H9 (cell line): ENCODE results near the gene HNRNPH1. TPM values are rescaled to one million over a fixed set of nuclear protein-coding genes. Genes with fewer than 3 reads are reported as not detected.
A peak's percentile ranks its signal among the peaks of the same experiment; 100 is the strongest.

Source experiments
- DNase-seq: peaks from one replicate; pipeline ENCODE4 v3.0.0-alpha.2; 2017
- H2AFZ ChIP-seq: one replicate; pipeline ENCODE4 v1.6.1; 2013; ENCODE audit warnings: mild to moderate bottlenecking, low read length, control low read depth, moderate library complexity
- H2AK5ac ChIP-seq: 2 replicates; pipeline ENCODE4 v1.6.1; 2013; ENCODE audit warnings: low read length, control low read depth, mixed read lengths; ENCODE audit not compliant: insufficient read length
- H2BK120ac ChIP-seq: one replicate; pipeline ENCODE4 v1.6.1; 2013; ENCODE audit warnings: low read depth, mild to moderate bottlenecking, low read length, control low read depth, inconsistent platforms; ENCODE audit not compliant: poor library complexity, severe bottlenecking
- H2BK12ac ChIP-seq: 2 replicates; pipeline ENCODE4 v1.6.1; 2013; ENCODE audit warnings: low read length, control low read depth, mixed read lengths, low read depth; ENCODE audit not compliant: insufficient read length
- H2BK15ac ChIP-seq: 2 replicates; pipeline ENCODE4 v1.6.1; 2013; ENCODE audit warnings: low read depth, low read length, control low read depth
- H2BK20ac ChIP-seq: one replicate; pipeline ENCODE4 v1.6.1; 2013; ENCODE audit warnings: low read depth, mild to moderate bottlenecking, low read length, control low read depth, inconsistent platforms; ENCODE audit not compliant: poor library complexity, severe bottlenecking
- H2BK5ac ChIP-seq: 2 replicates; pipeline ENCODE4 v1.6.1; 2013; ENCODE audit warnings: low read length, control low read depth, mixed read lengths; ENCODE audit not compliant: insufficient read length
- H3K14ac ChIP-seq: 2 replicates; pipeline ENCODE4 v1.6.1; 2013; ENCODE audit warnings: low read length, control low read depth; ENCODE audit not compliant: insufficient read depth
- H3K18ac ChIP-seq: 2 replicates; pipeline ENCODE4 v1.6.1; 2013; ENCODE audit warnings: low read depth, mild to moderate bottlenecking, mixed read lengths, low read length, control low read depth; ENCODE audit not compliant: insufficient read length
- H3K23ac ChIP-seq: 2 replicates; pipeline ENCODE4 v1.6.1; 2013; ENCODE audit warnings: low read length, control low read depth, mixed read lengths, low read depth; ENCODE audit not compliant: insufficient read length
- H3K23me2 ChIP-seq: 2 replicates; pipeline ENCODE4 v1.6.1; 2013; ENCODE audit warnings: low read depth, mild to moderate bottlenecking, mixed read lengths, low read length, control low read depth; ENCODE audit not compliant: insufficient read length, poor library complexity, severe bottlenecking
- H3K27ac ChIP-seq: 2 replicates; pipeline ENCODE4 v1.5.1; 2013; ENCODE audit warnings: low read length, control low read depth, mixed read lengths, low read depth; ENCODE audit not compliant: insufficient read length
- H3K27me3 ChIP-seq: 2 replicates; pipeline ENCODE4 v1.6.1; 2013; ENCODE audit warnings: low read length, control low read depth, inconsistent platforms; ENCODE audit not compliant: insufficient read depth
- H3K4ac ChIP-seq: 2 replicates; pipeline ENCODE4 v1.6.1; 2013; ENCODE audit warnings: low read depth, mild to moderate bottlenecking, control low read depth, inconsistent platforms, low read length, moderate library complexity
- H3K4me1 ChIP-seq: 2 replicates; pipeline ENCODE4 v1.6.1; 2013; ENCODE audit warnings: low read length, control low read depth, inconsistent platforms; ENCODE audit not compliant: insufficient read depth
- H3K4me2 ChIP-seq: 2 replicates; pipeline ENCODE4 v1.6.1; 2013; ENCODE audit warnings: low read length, control low read depth, mixed read lengths; ENCODE audit not compliant: insufficient read length, insufficient read depth
- H3K56ac ChIP-seq: 2 replicates; pipeline ENCODE4 v1.6.1; 2013; ENCODE audit warnings: low read depth, mild to moderate bottlenecking, mixed read lengths, low read length, control low read depth; ENCODE audit not compliant: insufficient read length
- H3K79me1 ChIP-seq: 2 replicates; pipeline ENCODE4 v1.6.1; 2013; ENCODE audit warnings: low read depth, mild to moderate bottlenecking, moderate library complexity, low read length, control low read depth, inconsistent platforms; ENCODE audit not compliant: insufficient read depth, poor library complexity, severe bottlenecking
- H3K79me2 ChIP-seq: 2 replicates; pipeline ENCODE4 v1.6.1; 2013; ENCODE audit warnings: low read length, control low read depth, inconsistent platforms; ENCODE audit not compliant: insufficient read depth
- H3K9ac ChIP-seq: 2 replicates; pipeline ENCODE4 v1.6.1; 2013; ENCODE audit warnings: low read length, control low read depth, mixed read lengths; ENCODE audit not compliant: insufficient read length; ENCODE audit errors: extremely low read depth
- H3K9me3 ChIP-seq: one replicate; pipeline ENCODE4 v1.6.1; 2013; ENCODE audit warnings: low read depth, low read length, inconsistent platforms; ENCODE audit not compliant: control insufficient read depth
- H3T11ph ChIP-seq: one replicate; pipeline ENCODE4 v1.6.1; 2013; ENCODE audit warnings: mild to moderate bottlenecking, low read length, control low read depth, inconsistent platforms
- H4K20me1 ChIP-seq: one replicate; pipeline ENCODE4 v1.6.1; 2013; ENCODE audit not compliant: control insufficient read depth, insufficient read length, insufficient read depth
- H4K5ac ChIP-seq: 2 replicates; pipeline ENCODE4 v1.6.1; 2013; ENCODE audit warnings: low read depth, mild to moderate bottlenecking, mixed read lengths, low read length, control low read depth; ENCODE audit not compliant: insufficient read length
- H4K8ac ChIP-seq: replicated peaks from 2 replicates; pipeline ENCODE4 v1.6.1; 2013; ENCODE audit warnings: low read length, control low read depth, mixed read lengths, low read depth; ENCODE audit not compliant: insufficient read length
- H4K91ac ChIP-seq: 2 replicates; pipeline ENCODE4 v1.6.1; 2013; ENCODE audit warnings: low read depth, mild to moderate bottlenecking, moderate library complexity, mixed read lengths, low read length, control low read depth; ENCODE audit not compliant: insufficient read length
- H3K27ac Mint-ChIP-seq, 3 experiments: 2 replicates in 2 of 3; 3 replicates in 1 of 3; pipeline ENCODE4 v1.8.0; 2020 to 2021; ENCODE audit warnings: mixed read lengths in 3 of 3, mild to moderate bottlenecking in 1 of 3, moderate library complexity in 1 of 3
- H3K27me3 Mint-ChIP-seq: 2 replicates; pipeline ENCODE4 v1.8.0; 2021; ENCODE audit warnings: low read depth, mild to moderate bottlenecking, moderate library complexity, mixed read lengths
- H3K36me3 Mint-ChIP-seq, 3 experiments: 2 replicates in 2 of 3; 3 replicates in 1 of 3; pipeline ENCODE4 v1.8.0; 2020 to 2021; ENCODE audit warnings: low read depth in 3 of 3, mixed read lengths in 3 of 3; ENCODE audit not compliant: insufficient read depth in 1 of 3
- H3K4me1 Mint-ChIP-seq, 2 experiments: 2 replicates each; pipeline ENCODE4 v1.8.0; 2020; ENCODE audit warnings: mixed read lengths in 2 of 2
- H3K4me3 Mint-ChIP-seq, 2 experiments: 2 replicates in 1 of 2; 3 replicates in 1 of 2; pipeline ENCODE4 v1.8.0; 2020 to 2021; ENCODE audit warnings: mild to moderate bottlenecking in 2 of 2, mixed read lengths in 2 of 2, moderate library complexity in 1 of 2
- H3K9me3 Mint-ChIP-seq, 2 experiments: 2 replicates in 1 of 2; 3 replicates in 1 of 2; pipeline ENCODE4 v1.8.0; 2020; ENCODE audit warnings: mild to moderate bottlenecking in 2 of 2, mixed read lengths in 2 of 2, moderate library complexity in 1 of 2
- total RNA-seq: library from RNA; stranded (reverse); gene quantifications from 2 replicates; pipeline ENCODE4 v1.2.1, GENCODE V29; 2021
- TF ChIP-seq, protein P1 (sequence below): fragments of 200-600 bp; sonication (generic); conservative IDR thresholded peaks from 3 replicates; pipeline ENCODE4 v1.8.0; 2021; ENCODE audit warnings: antibody characterized with exemption, mild to moderate bottlenecking

Gene HNRNPH1
- total RNA-seq, 1 experiment from 2014 or later, result 1,066 TPM

DNA sequence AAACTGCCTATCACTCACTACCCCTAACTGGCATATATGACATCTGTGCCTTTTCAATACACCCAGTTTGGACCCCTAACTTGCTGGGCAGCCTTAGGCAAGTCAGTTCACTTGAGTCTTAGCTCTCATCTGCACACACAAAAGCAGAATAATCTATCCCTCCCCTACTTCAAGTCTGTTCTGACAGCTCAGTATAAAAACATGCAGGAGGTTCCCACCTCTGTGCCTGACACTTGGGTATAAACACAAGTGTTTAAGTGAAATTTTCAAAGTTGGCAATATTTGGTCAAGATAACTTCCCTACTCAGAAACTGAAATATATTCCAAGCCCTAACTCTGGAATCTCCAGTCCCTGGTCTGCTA, 12.6 kb downstream of the HNRNPH1 start:
- H3K79me1 ChIP-seq, result no peaks in the 10 kb centered on the region
- no peak overlapping the region for H2AFZ ChIP-seq
- no peak overlapping the region for H3K27ac ChIP-seq
- no peaks in the 10 kb centered on the region for H3K23me2 ChIP-seq
- H3K9ac ChIP-seq, result no peak overlapping the region
- peaks cover 15 to 21% of the 10 kb centered on the region in 2 experiments for H3K4me1 Mint-ChIP-seq
- no peaks in the 10 kb centered on the region for H3K4me1 ChIP-seq
- no peak for DNase-seq
- peaks cover 1% of the 10 kb centered on the region for H3K27me3 Mint-ChIP-seq
- no peak overlapping the region for H3K4me2 ChIP-seq
- H4K5ac ChIP-seq, result no peak overlapping the region
- H3K18ac ChIP-seq, result no peak overlapping the region
- peaks cover 43 to 95% (median 75%) of the 10 kb centered on the region in 3 experiments for H3K36me3 Mint-ChIP-seq
- no peak overlapping the region for H4K91ac ChIP-seq
- peak overlapping the region in 2 of 3 experiments; percentile 71 to 74; a peak in 4 of 7 replicates for H3K27ac Mint-ChIP-seq
- H3T11ph ChIP-seq, result no peak overlapping the region
- H4K20me1 ChIP-seq, result no peaks in the 10 kb centered on the region
- no peak overlapping the region for H2BK12ac ChIP-seq
- no peaks in the 10 kb centered on the region; a peak in 1 of 5 replicates for H3K9me3 Mint-ChIP-seq
- H2AK5ac ChIP-seq, result no peak overlapping the region
- no peak overlapping the region for H4K8ac ChIP-seq
- no peaks in the 10 kb centered on the region for H3K27me3 ChIP-seq
- no peak overlapping the region for H2BK20ac ChIP-seq
- H3K79me2 ChIP-seq, result no peaks in the 10 kb centered on the region
- H2BK5ac ChIP-seq, result no peak overlapping the region
- no peak overlapping the region for H3K4ac ChIP-seq
- H3K9me3 ChIP-seq, result no peaks in the 10 kb centered on the region
- H3K14ac ChIP-seq, result no peak overlapping the region
- H2BK15ac ChIP-seq, result no peak overlapping the region
- H3K23ac ChIP-seq, result no peak overlapping the region
- TF ChIP-seq, protein P1, sequence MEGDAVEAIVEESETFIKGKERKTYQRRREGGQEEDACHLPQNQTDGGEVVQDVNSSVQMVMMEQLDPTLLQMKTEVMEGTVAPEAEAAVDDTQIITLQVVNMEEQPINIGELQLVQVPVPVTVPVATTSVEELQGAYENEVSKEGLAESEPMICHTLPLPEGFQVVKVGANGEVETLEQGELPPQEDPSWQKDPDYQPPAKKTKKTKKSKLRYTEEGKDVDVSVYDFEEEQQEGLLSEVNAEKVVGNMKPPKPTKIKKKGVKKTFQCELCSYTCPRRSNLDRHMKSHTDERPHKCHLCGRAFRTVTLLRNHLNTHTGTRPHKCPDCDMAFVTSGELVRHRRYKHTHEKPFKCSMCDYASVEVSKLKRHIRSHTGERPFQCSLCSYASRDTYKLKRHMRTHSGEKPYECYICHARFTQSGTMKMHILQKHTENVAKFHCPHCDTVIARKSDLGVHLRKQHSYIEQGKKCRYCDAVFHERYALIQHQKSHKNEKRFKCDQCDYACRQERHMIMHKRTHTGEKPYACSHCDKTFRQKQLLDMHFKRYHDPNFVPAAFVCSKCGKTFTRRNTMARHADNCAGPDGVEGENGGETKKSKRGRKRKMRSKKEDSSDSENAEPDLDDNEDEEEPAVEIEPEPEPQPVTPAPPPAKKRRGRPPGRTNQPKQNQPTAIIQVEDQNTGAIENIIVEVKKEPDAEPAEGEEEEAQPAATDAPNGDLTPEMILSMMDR, result no peak
- no peak overlapping the region for H3K4me3 Mint-ChIP-seq
- H3K56ac ChIP-seq, result no peak overlapping the region
- no peak overlapping the region for H2BK120ac ChIP-seq
